H1 (cell line): Measurements from ENCODE around the gene CCDC86. TPM values are rescaled to one million over a fixed set of nuclear protein-coding genes. Genes with fewer than 3 reads are reported as not detected.

ENCODE experiments used
- CTCF ChIA-PET: fragments of 300-600 bp; sonication (Branson Sonifier 250); formaldehyde crosslinking; loops from one replicate; lab custom pipeline; 2021; ENCODE audit not compliant: partially characterized antibody; lab: Charles Lee
- POLR2A ChIA-PET: fragments of 300-600 bp; sonication (Branson Sonifier 250); formaldehyde crosslinking; loops from one replicate; lab custom pipeline; 2021; ENCODE audit warnings: inconsistent platforms; ENCODE audit not compliant: partially characterized antibody; lab: Charles Lee
- DNase-seq, 2 experiments: peaks; one replicate each; pipeline versions ENCODE4 v3.0.0 to v3.0.0-alpha.2; 2010 to 2022; ENCODE audit warnings: low spot score in 2 of 2, low read depth in 1 of 2, mixed read lengths in 1 of 2
- FAIRE-seq: peaks from 2 replicates; lab custom pipeline; 2011; peaks lifted over from hg19 to GRCh38; lab: Jason Lieb, UNC
- H2AFZ ChIP-seq: 2 replicates; pipeline ENCODE4 v1.8.1; 2012; ENCODE audit warnings: low read length, inconsistent platforms
- H2AK5ac ChIP-seq: 2 replicates; pipeline ENCODE4 v1.6.1; 2013; ENCODE audit warnings: low read depth, low read length
- H2BK120ac ChIP-seq: replicated peaks from 2 replicates; pipeline ENCODE3; 2013; ENCODE audit warnings: low read depth, low read length, inconsistent platforms
- H2BK12ac ChIP-seq: 2 replicates; pipeline ENCODE4 v1.6.1; 2013; ENCODE audit warnings: low read depth, low read length
- H2BK15ac ChIP-seq: 2 replicates; pipeline ENCODE4 v1.6.1; 2013; ENCODE audit warnings: low read length
- H2BK20ac ChIP-seq: 2 replicates; pipeline ENCODE4 v1.6.1; 2013; ENCODE audit warnings: low read length
- H2BK5ac ChIP-seq: 2 replicates; pipeline ENCODE4 v1.6.1; 2013; ENCODE audit warnings: low read depth, low read length
- H3K14ac ChIP-seq: 2 replicates; pipeline ENCODE4 v1.6.1; 2013; ENCODE audit warnings: inconsistent platforms; ENCODE audit not compliant: insufficient read length
- H3K18ac ChIP-seq: 2 replicates; pipeline ENCODE4 v1.6.1; 2013; ENCODE audit warnings: low read length; ENCODE audit errors: extremely low read depth
- H3K23ac ChIP-seq: 2 replicates; pipeline ENCODE4 v1.6.1; 2013; ENCODE audit warnings: inconsistent platforms; ENCODE audit not compliant: insufficient read length
- H3K23me2 ChIP-seq: 2 replicates; pipeline ENCODE4 v1.6.1; 2013; ENCODE audit warnings: low read depth, low read length
- H3K27ac ChIP-seq: 2 replicates; pipeline ENCODE4 v1.6.1; 2011; ENCODE audit warnings: low read depth, low read length, inconsistent platforms
- H3K27me3 ChIP-seq, 4 experiments: replicated peaks in 1 of 4; 1 replicate in 1 of 4; 2 replicates in 3 of 4; pipeline versions ENCODE4 v1.6.1 to v1.8.1; 2011 to 2013; ENCODE audit warnings: low read length in 3 of 4, mild to moderate bottlenecking in 3 of 4, inconsistent platforms in 2 of 4, mixed read lengths in 2 of 4, moderate library complexity in 1 of 4; ENCODE audit not compliant: control insufficient read depth in 3 of 4, insufficient read depth in 3 of 4; ENCODE audit errors: extremely low read depth in 1 of 4
- H3K36me3 ChIP-seq, 4 experiments: 2 replicates each; pipeline versions ENCODE4 v1.6.1 to v1.8.1; 2011 to 2013; ENCODE audit warnings: mild to moderate bottlenecking in 4 of 4, low read length in 3 of 4, moderate library complexity in 2 of 4, control low read depth in 1 of 4, inconsistent platforms in 1 of 4; ENCODE audit not compliant: insufficient read depth in 4 of 4, control insufficient read depth in 2 of 4
- H3K4ac ChIP-seq: replicated peaks from 2 replicates; pipeline ENCODE3; 2013; ENCODE audit warnings: low read length, low read depth, mixed read lengths, inconsistent platforms; ENCODE audit not compliant: insufficient read length
- H3K4me1 ChIP-seq, 4 experiments: replicated peaks in 1 of 4; 1 replicate in 1 of 4; 2 replicates in 3 of 4; pipeline versions ENCODE4 v1.6.1 to v1.8.1; 2011 to 2013; ENCODE audit warnings: low read length in 3 of 4, inconsistent platforms in 2 of 4, mixed read lengths in 1 of 4; ENCODE audit not compliant: insufficient read depth in 4 of 4, control insufficient read depth in 3 of 4
- H3K4me2 ChIP-seq, 2 experiments: 2 replicates each; pipeline versions ENCODE4 v1.6.1 to v1.8.1; 2011 to 2013; ENCODE audit warnings: low read depth in 2 of 2, low read length in 2 of 2, control low read depth in 1 of 2, inconsistent platforms in 1 of 2, mild to moderate bottlenecking in 1 of 2; ENCODE audit not compliant: insufficient read depth in 1 of 2
- H3K4me3 ChIP-seq, 4 experiments: fragments of 200-600, 300-600 bp in 1 of 4; sonication (generic), shearing (Covaris generic), sonication (Bioruptor Twin) in 1 of 4; 2 replicates each; pipeline versions ENCODE4 v1.5.1 to v1.8.1; 2011 to 2016; ENCODE audit warnings: low read length in 4 of 4, low read depth in 3 of 4, control low read depth in 2 of 4, inconsistent platforms in 2 of 4, mild to moderate bottlenecking in 2 of 4, mixed read lengths in 1 of 4, moderate library complexity in 1 of 4; ENCODE audit not compliant: insufficient read depth in 2 of 4; ENCODE audit errors: extremely low read depth in 1 of 4
- H3K56ac ChIP-seq: replicated peaks from 2 replicates; pipeline ENCODE3; 2013; ENCODE audit warnings: low read depth, mild to moderate bottlenecking, mixed read lengths, low read length, inconsistent platforms; ENCODE audit not compliant: insufficient read length
- H3K79me1 ChIP-seq: 2 replicates; pipeline ENCODE4 v1.6.1; 2013; ENCODE audit warnings: low read depth, low read length, control low read depth
- H3K79me2 ChIP-seq, 2 experiments: 2 replicates each; pipeline versions ENCODE4 v1.6.1 to v1.8.1; 2012 to 2013; ENCODE audit warnings: low read length in 2 of 2, mild to moderate bottlenecking in 2 of 2, inconsistent platforms in 1 of 2; ENCODE audit not compliant: insufficient read depth in 2 of 2, control insufficient read depth in 1 of 2
- H3K9ac ChIP-seq, 4 experiments: replicated peaks in 1 of 4; 1 replicate in 1 of 4; 2 replicates in 3 of 4; pipeline versions ENCODE4 v1.6.1 to v1.8.1; 2011 to 2013; ENCODE audit warnings: low read depth in 3 of 4, low read length in 3 of 4, control low read depth in 2 of 4, mild to moderate bottlenecking in 2 of 4, moderate library complexity in 2 of 4, inconsistent platforms in 1 of 4; ENCODE audit errors: extremely low read depth in 1 of 4
- H3K9me3 ChIP-seq, 2 experiments: 2 replicates each; pipeline versions ENCODE4 v1.6.1 to v1.8.1; 2012 to 2013; ENCODE audit warnings: mild to moderate bottlenecking in 2 of 2, moderate library complexity in 2 of 2, control low read depth in 1 of 2, inconsistent platforms in 1 of 2, low read depth in 1 of 2, low read length in 1 of 2, mixed read lengths in 1 of 2; ENCODE audit not compliant: insufficient read depth in 2 of 2
- H4K20me1 ChIP-seq, 2 experiments: replicated peaks in 1 of 2; 2 replicates each; pipeline versions ENCODE3 to v1.8.1; 2011 to 2013; ENCODE audit warnings: inconsistent platforms in 2 of 2, low read length in 2 of 2, mild to moderate bottlenecking in 1 of 2; ENCODE audit not compliant: insufficient read depth in 2 of 2, control insufficient read depth in 1 of 2
- H4K5ac ChIP-seq: 2 replicates; pipeline ENCODE4 v1.6.1; 2013; ENCODE audit warnings: low read length, low read depth, mixed read lengths, inconsistent platforms; ENCODE audit not compliant: insufficient read length
- H4K8ac ChIP-seq: 2 replicates; pipeline ENCODE4 v1.8.0; 2013; ENCODE audit warnings: mild to moderate bottlenecking, moderate library complexity, low read length, inconsistent platforms; ENCODE audit not compliant: insufficient read depth; ENCODE audit errors: extremely low read depth
- H4K91ac ChIP-seq: replicated peaks from 2 replicates; pipeline ENCODE3; 2013; ENCODE audit warnings: low read length, mixed read lengths, inconsistent platforms; ENCODE audit not compliant: insufficient read length
- CBX5 ChIP-seq: fragments of 300-800, 300-1000 bp; sonication (generic); IDR thresholded peaks from 2 replicates; pipeline ENCODE4 v1.7.1; 2016; ENCODE audit warnings: antibody characterized with exemption, low read length, low read depth
- CHD1 ChIP-seq: IDR thresholded peaks from 2 replicates; pipeline ENCODE4 v1.6.1; 2012; ENCODE audit warnings: low read depth, low read length, improper control_type of control experiment
- EGR1 ChIP-seq: IDR thresholded peaks from 2 replicates; pipeline ENCODE4 v1.6.1; 2011; ENCODE audit warnings: low read depth, low read length, borderline replicate concordance
- KDM1A ChIP-seq: fragments of 200-600, 300-600 bp; sonication (generic); IDR thresholded peaks from 2 replicates; pipeline ENCODE4 v1.7.1; 2016; ENCODE audit warnings: mild to moderate bottlenecking, low read length, borderline replicate concordance
- KDM4A ChIP-seq: IDR thresholded peaks from one replicate; pipeline ENCODE4 v1.7.1; 2012; ENCODE audit warnings: low read depth, mild to moderate bottlenecking, moderate library complexity, low read length, inconsistent platforms; ENCODE audit not compliant: severe bottlenecking
- MAFK ChIP-seq: IDR thresholded peaks from 2 replicates; pipeline ENCODE4 v1.6.1; 2012; ENCODE audit warnings: low read depth, mild to moderate bottlenecking, improper control_type of control experiment, low read length
- POLR2AphosphoS5 ChIP-seq: IDR thresholded peaks from 2 replicates; pipeline ENCODE4 v1.6.1; 2011; ENCODE audit warnings: low read depth, low read length
- POU5F1 ChIP-seq: IDR thresholded peaks from 2 replicates; pipeline ENCODE4 v1.6.1; 2011; ENCODE audit warnings: low read depth, mild to moderate bottlenecking, low read length, moderate library complexity
- RAD21 ChIP-seq, 2 experiments: IDR thresholded peaks in 1 of 2; conservative IDR thresholded peaks in 1 of 2; 2 replicates each; pipeline ENCODE4 v1.6.1; 2011; ENCODE audit warnings: low read depth in 2 of 2, low read length in 2 of 2, improper control_type of control experiment in 1 of 2, inconsistent platforms in 1 of 2, mild to moderate bottlenecking in 1 of 2, moderate library complexity in 1 of 2
- RNF2 ChIP-seq: fragments of 200-900, 300-1000 bp; sonication (generic); IDR thresholded peaks from 2 replicates; pipeline ENCODE4 v1.7.1; 2016; ENCODE audit warnings: borderline replicate concordance, low read depth, mild to moderate bottlenecking, antibody characterized with exemption, low read length; ENCODE audit not compliant: poor library complexity, severe bottlenecking; ENCODE audit errors: missing control alignments
- SIN3A ChIP-seq, 2 experiments: IDR thresholded peaks in 1 of 2; conservative IDR thresholded peaks in 1 of 2; 2 replicates each; pipeline ENCODE4 v1.6.1; 2011 to 2012; ENCODE audit warnings: low read length in 2 of 2, improper control_type of control experiment in 1 of 2, low read depth in 1 of 2, mild to moderate bottlenecking in 1 of 2
- SP2 ChIP-seq: IDR thresholded peaks from 2 replicates; pipeline ENCODE4 v1.6.1; 2012; ENCODE audit warnings: mild to moderate bottlenecking, low read length, inconsistent platforms
- SRF ChIP-seq: IDR thresholded peaks from 2 replicates; pipeline ENCODE4 v1.6.1; 2011; ENCODE audit warnings: mild to moderate bottlenecking, low read depth, low read length, moderate library complexity
- WGBS, 2 experiments: shearing (Covaris generic) in 1 of 2; methylation state at CpG; one replicate each; pipeline versions ENCODE4 v1.1.6 to v1.1.7; 2013 to 2015; ENCODE audit warnings: low lambda C conversion rate in 2 of 2, mixed read lengths in 2 of 2, inconsistent platforms in 1 of 2, low coverage in 1 of 2, missing lambda C conversion rate in 1 of 2; ENCODE audit not compliant: insufficient replicate concordance in 2 of 2, insufficient coverage in 1 of 2, insufficient read length in 1 of 2; ENCODE audit errors: extremely low coverage in 1 of 2, missing lambda C conversion rate in 1 of 2; 5-methylcytosine and 5-hydroxymethylcytosine counted together
- polyA plus RNA-seq, 7 experiments: library from polyadenylated mRNA; depleted of rRNA in 3 of 7; stranded (reverse) in 5 of 7; unstranded in 2 of 7; fragments of >200 nt in 5 of 7; fragments of 200-250 nt in 2 of 7; gene quantifications; 1 replicate in 5 of 7; 2 replicates in 1 of 7; 4 replicates in 1 of 7; pipeline versions ENCODE4 v1.2.1 to v1.2.3, GENCODE V29; 2011 to 2013; ENCODE audit warnings: missing spikeins in 2 of 7, mixed read lengths in 2 of 7
- total RNA-seq: library from RNA; stranded (reverse); fragmentation: NEBNext Ultra II Directional; extraction: Animal tissue kit (Norgen Biotek cat#: 25700); gene quantifications from 2 replicates; pipeline ENCODE4 v1.2.1, GENCODE V29; 2021

The CCDC86 gene
- total and polyA plus RNA-seq, 2 of the 8 experiments (the other 6 are each of a cell fraction or from before 2014, with no cell fraction given): 37.7 to 76.4 TPM

DNA sequence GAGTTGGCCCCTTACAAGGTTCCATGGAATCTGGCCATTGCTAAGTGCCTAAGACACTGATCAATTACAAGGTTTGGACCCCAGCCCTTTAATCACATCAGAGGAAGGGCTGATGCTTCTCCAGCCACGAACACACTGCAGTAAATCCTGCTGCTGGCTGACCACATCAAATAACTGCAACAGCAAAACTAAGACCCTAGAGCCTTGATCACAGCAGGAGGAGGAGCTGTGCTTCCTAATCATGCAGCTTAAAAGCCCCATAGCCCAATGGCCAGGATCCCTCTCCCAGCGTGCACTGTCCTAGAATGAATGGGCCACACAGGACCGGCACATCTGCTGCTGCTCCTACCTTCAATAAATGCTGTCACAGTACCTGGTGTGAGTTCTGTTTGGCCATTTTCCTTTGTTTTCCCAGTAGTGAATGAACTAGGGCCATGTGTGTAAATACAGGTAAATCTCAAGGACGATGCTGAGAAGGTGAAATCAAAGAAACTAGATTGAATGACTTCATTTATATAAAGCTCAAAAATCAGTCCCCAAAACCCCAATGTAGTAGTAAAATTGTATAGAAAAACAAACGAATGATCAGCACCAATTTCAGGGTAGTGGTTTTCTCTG is 38.2 kb downstream of the CCDC86 start:
- Histone ChIP-seq H2AK5ac (no peak overlapping the region), H2BK15ac (no peak overlapping the region), H2BK12ac (no peak overlapping the region), H3K9ac (no peak overlapping the region), H4K5ac (no peak overlapping the region), H3K56ac (no peak overlapping the region), H3K4me1 (no peaks in the 10 kb centered on the region), H3K18ac (no peak overlapping the region), H3K79me1 (no peaks in the 10 kb centered on the region), H3K4ac (no peak overlapping the region), H4K91ac (no peak overlapping the region), H3K27me3 (no peaks in the 10 kb centered on the region), H2BK20ac (no peak overlapping the region), H3K4me2 (no peak overlapping the region), H3K36me3 (peaks cover 0 to 5% (median 0%) of the 10 kb centered on the region in 4 experiments; a peak in 2 of 8 replicates), H3K27ac (no peak overlapping the region), H4K8ac (no peak overlapping the region), H3K23me2 (no peaks in the 10 kb centered on the region), H3K4me3 (no peak overlapping the region), H4K20me1 (no peaks in the 10 kb centered on the region), H3K23ac (no peak overlapping the region), H3K14ac (no peak overlapping the region), H3K79me2 (no peaks in the 10 kb centered on the region), H2BK5ac (no peak overlapping the region), H2AFZ (no peak overlapping the region), H2BK120ac (no peak overlapping the region), H3K9me3 (no peaks in the 10 kb centered on the region)
- ChIA-PET POLR2A (interaction anchor here (0.9 to 1.5 kb wide), 4 partner anchors 9 to 13 kb away, joined by 3 to 4 read pairs (median 3); partner anchors contain the start of gene ZP1), CTCF (interaction anchor here (1.2 to 3.9 kb wide), 3 partner anchors 8 to 49 kb away, joined by 3 to 22 read pairs (median 3); no protein-coding TSS in a partner anchor)
- FAIRE-seq: no peak
- DNase-seq: no peak
- 89% methylated on average over 5 of the region's 5 CpGs; no CpG with 5 or more reads in 1 of the 2 experiments for WGBS, 2 experiments
- TF ChIP-seq POU5F1 (no peak), KDM4A (no peak), SRF (no peak), KDM1A (no peak), SIN3A (conservative IDR thresholded peaks at IDR 0.05 in 1 of 2, IDR thresholded peaks at IDR 0.05 in 1 of 2; ENCODE audit: low read depth in 1 of 2, low read length in 2 of 2) (no peak), CBX5 (no peak), POLR2AphosphoS5 (no peak), SP2 (no peak), MAFK (no peak), RAD21 (IDR thresholded peaks at IDR 0.05 in 1 of 2, conservative IDR thresholded peaks at IDR 0.05 in 1 of 2; ENCODE audit: low read depth in 2 of 2, low read length in 2 of 2) (no peak), RNF2 (no peak), CHD1 (no peak), EGR1 (no peak)
